ENCODE results near the gene GPR142.

GPR142 gene

GRCh38 chr17:74387365-74388218, 20.3 kb downstream of the GPR142 start:
- TF ChIP-seq CREB1 (IDR thresholded peaks at IDR 0.05; ENCODE audit: low read depth) (no peak), REST (IDR thresholded peaks at IDR 0.05; ENCODE audit: low read depth) (no peak), RAD21 (IDR thresholded peaks at IDR 0.05; ENCODE audit: low read depth) (no peak), EGR1 (IDR thresholded peaks at IDR 0.05) (no peak), TEAD4 (IDR thresholded peaks at IDR 0.05) (no peak), MAX (IDR thresholded peaks at IDR 0.05) (no peak), TCF12 (IDR thresholded peaks at IDR 0.05; ENCODE audit: low read depth) (no peak)

- no peak for TF ChIP-seq EP300 (IDR thresholded peaks at IDR 0.05; ENCODE audit: borderline replicate concordance)
- no peak for TF ChIP-seq TEAD4 (IDR thresholded peaks at IDR 0.05)
- no peak for TF ChIP-seq MAX (IDR thresholded peaks at IDR 0.05)
- no peak for TF ChIP-seq EGR1 (IDR thresholded peaks at IDR 0.05)
- TF ChIP-seq ZBTB7A (IDR thresholded peaks at IDR 0.05; ENCODE audit: low read depth), result no peak
- no peak for TF ChIP-seq RAD21 (IDR thresholded peaks at IDR 0.05; ENCODE audit: low read depth)
- no peak for TF ChIP-seq CEBPB (IDR thresholded peaks at IDR 0.05)
- no peak for TF ChIP-seq TAF1 (IDR thresholded peaks at IDR 0.05; ENCODE audit: low read depth)
- no peak for TF ChIP-seq CREB1 (IDR thresholded peaks at IDR 0.05; ENCODE audit: low read depth)
- no peak for TF ChIP-seq FOXM1 (IDR thresholded peaks at IDR 0.05; ENCODE audit: borderline replicate concordance, low read depth)
Observed at GRCh38 chr17:74389084-74389753, 21.9 kb downstream of the GPR142 start.

- TF ChIP-seq MAX (IDR thresholded peaks at IDR 0.05) (no peak), YY1 (IDR thresholded peaks at IDR 0.05; ENCODE audit: low read depth) (no peak), USF1 (IDR thresholded peaks at IDR 0.05) (no peak), ZBTB7A (IDR thresholded peaks at IDR 0.05; ENCODE audit: low read depth) (no peak), TEAD4 (IDR thresholded peaks at IDR 0.05) (no peak), REST (IDR thresholded peaks at IDR 0.05; ENCODE audit: low read depth) (no peak)
Observed at GRCh38 chr17:74389937-74390679, 22.8 kb downstream of the GPR142 start.

- no peak for TF ChIP-seq CEBPB (IDR thresholded peaks at IDR 0.05)
- no peak for TF ChIP-seq EP300 (IDR thresholded peaks at IDR 0.05; ENCODE audit: borderline replicate concordance)
Observed at GRCh38 chr17:74390680-74391653, 23.7 kb downstream of the GPR142 start.

GRCh38 chr17:74391771-74392170, 24.5 kb downstream of the GPR142 start:
- TF ChIP-seq FOXM1 (IDR thresholded peaks at IDR 0.05; ENCODE audit: borderline replicate concordance, low read depth) (no peak), NFIC (IDR thresholded peaks at IDR 0.05) (no peak), TAF1 (IDR thresholded peaks at IDR 0.05; ENCODE audit: low read depth) (no peak), EGR1 (IDR thresholded peaks at IDR 0.05) (no peak), YY1 (IDR thresholded peaks at IDR 0.05; ENCODE audit: low read depth) (no peak), USF1 (IDR thresholded peaks at IDR 0.05) (no peak), CEBPB (IDR thresholded peaks at IDR 0.05) (no peak), EP300 (IDR thresholded peaks at IDR 0.05; ENCODE audit: borderline replicate concordance) (no peak), TEAD4 (IDR thresholded peaks at IDR 0.05) (no peak), ZBTB7A (IDR thresholded peaks at IDR 0.05; ENCODE audit: low read depth) (no peak), MAX (IDR thresholded peaks at IDR 0.05) (no peak), REST (IDR thresholded peaks at IDR 0.05; ENCODE audit: low read depth) (no peak), CREB1 (IDR thresholded peaks at IDR 0.05; ENCODE audit: low read depth) (no peak), RAD21 (IDR thresholded peaks at IDR 0.05; ENCODE audit: low read depth) (no peak), TCF12 (IDR thresholded peaks at IDR 0.05; ENCODE audit: low read depth) (no peak)

Data from Ishikawa (cell line).